Right atrium auricular region (tissue), 2 donors: Measurements from ENCODE around the gene ADD2. TPM values are rescaled to one million over a fixed set of nuclear protein-coding genes. Genes with fewer than 3 reads are reported as not detected.
"Not testable (repeated sequence)": the region's sequence is repeated elsewhere in the genome, so short reads cannot be mapped to it uniquely, and the experiment has no call there.

Experiments used
- DNase-seq: peaks from one replicate; pipeline ENCODE4 v3.0.0-alpha.2; 2019; ENCODE audit warnings: low spot score
- H3K27ac ChIP-seq, 2 donors: fragments of 200-600 bp; sonication (generic); 1 replicate in 1 of 2; 2 replicates in 1 of 2; pipeline ENCODE4 v1.5.1; 2016 to 2019
- H3K27me3 ChIP-seq, 2 donors: fragments of 200-600 bp; sonication (generic); one replicate each; pipeline versions ENCODE4 v1.5.1 to v1.6.0; 2017 to 2019
- H3K36me3 ChIP-seq: fragments of 200-600 bp; sonication (generic); one replicate; pipeline ENCODE4 v1.5.1; 2016
- H3K4me1 ChIP-seq, 2 donors: fragments of 200-600 bp; sonication (generic); one replicate each; pipeline versions ENCODE4 v1.5.1 to v1.6.0; 2017 to 2019
- H3K4me3 ChIP-seq, 2 donors: fragments of 200-600 bp; sonication (generic); 1 replicate in 1 of 2; 2 replicates in 1 of 2; pipeline ENCODE4 v1.5.1; 2017 to 2019; ENCODE audit warnings: mild to moderate bottlenecking in 1 of 2, moderate library complexity in 1 of 2
- H3K9me3 ChIP-seq, 2 donors: fragments of 200-600 bp; sonication (generic); one replicate each; pipeline ENCODE4 v1.5.1; 2019
- total RNA-seq, 2 donors: library from RNA; depleted of rRNA; stranded (reverse); fragments of >200 nt; gene quantifications; one replicate each; pipeline ENCODE4 v1.1.0, GENCODE V29; 2016
- TF ChIP-seq, protein P1 (sequence below), 2 donors: fragments of 200-600 bp; sonication (generic); IDR thresholded peaks; one replicate each; pipeline ENCODE4 v1.5.1; 2019; ENCODE audit warnings: antibody characterized with exemption in 2 of 2

The ADD2 gene
- total RNA-seq, 2 donors from 2014 or later, result 1.1 to 1.4 TPM

- DNase-seq, result no peak
- Histone ChIP-seq H3K27ac (no peak overlapping the region), H3K4me3 (no peak overlapping the region), H3K36me3 (no peaks in the 10 kb centered on the region), H3K27me3 (no peaks in the 10 kb centered on the region), H3K9me3 (no peaks in the 10 kb centered on the region), H3K4me1 (no peaks in the 10 kb centered on the region)
- TF ChIP-seq, protein P1, sequence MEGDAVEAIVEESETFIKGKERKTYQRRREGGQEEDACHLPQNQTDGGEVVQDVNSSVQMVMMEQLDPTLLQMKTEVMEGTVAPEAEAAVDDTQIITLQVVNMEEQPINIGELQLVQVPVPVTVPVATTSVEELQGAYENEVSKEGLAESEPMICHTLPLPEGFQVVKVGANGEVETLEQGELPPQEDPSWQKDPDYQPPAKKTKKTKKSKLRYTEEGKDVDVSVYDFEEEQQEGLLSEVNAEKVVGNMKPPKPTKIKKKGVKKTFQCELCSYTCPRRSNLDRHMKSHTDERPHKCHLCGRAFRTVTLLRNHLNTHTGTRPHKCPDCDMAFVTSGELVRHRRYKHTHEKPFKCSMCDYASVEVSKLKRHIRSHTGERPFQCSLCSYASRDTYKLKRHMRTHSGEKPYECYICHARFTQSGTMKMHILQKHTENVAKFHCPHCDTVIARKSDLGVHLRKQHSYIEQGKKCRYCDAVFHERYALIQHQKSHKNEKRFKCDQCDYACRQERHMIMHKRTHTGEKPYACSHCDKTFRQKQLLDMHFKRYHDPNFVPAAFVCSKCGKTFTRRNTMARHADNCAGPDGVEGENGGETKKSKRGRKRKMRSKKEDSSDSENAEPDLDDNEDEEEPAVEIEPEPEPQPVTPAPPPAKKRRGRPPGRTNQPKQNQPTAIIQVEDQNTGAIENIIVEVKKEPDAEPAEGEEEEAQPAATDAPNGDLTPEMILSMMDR (IDR thresholded peaks at IDR 0.05), result no peak
These were observed 109.5 kb downstream of the ADD2 start for GRCh38 chr2:70658476-70658875.

DNA sequence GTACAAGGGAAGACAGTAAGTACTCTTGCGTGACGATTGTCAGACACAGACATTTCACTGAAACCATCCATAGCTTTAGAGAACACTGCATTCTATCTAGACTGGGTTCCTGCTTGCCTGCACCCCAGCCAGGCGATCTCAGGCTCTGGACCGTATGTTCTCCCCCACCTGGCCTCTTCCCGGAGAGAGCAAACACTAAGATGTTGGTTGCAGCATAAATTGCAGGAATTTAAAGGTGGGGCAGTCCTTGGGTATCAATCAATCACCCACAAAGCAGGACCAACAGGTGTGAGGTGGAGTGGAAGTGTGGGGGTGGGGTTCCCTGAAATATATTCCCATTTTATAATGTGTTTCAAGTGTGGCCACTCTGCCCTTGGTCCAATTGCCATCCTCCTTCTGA lies 110.8 kb downstream of the ADD2 start:
- H3K4me3 ChIP-seq, result no peak overlapping the region

GRCh38 chr2:70656421-70657010 lies 111.5 kb downstream of the ADD2 start:
- Histone ChIP-seq H3K4me1 (no peaks in the 10 kb centered on the region), H3K9me3 (peaks cover 0 to 11% of the 10 kb centered on the region in 2 donors), H3K27me3 (no peaks in the 10 kb centered on the region), H3K4me3 (no peak overlapping the region), H3K27ac (no peak overlapping the region), H3K36me3 (no peaks in the 10 kb centered on the region)
- no peak for DNase-seq
- TF ChIP-seq, protein P1 (IDR thresholded peaks at IDR 0.05), result no peak

More for the DNA sequence above, 110.8 kb downstream of the ADD2 start:
- no peaks in the 10 kb centered on the region for H3K27me3 ChIP-seq
- no peaks in the 10 kb centered on the region for H3K4me1 ChIP-seq
- H3K9me3 ChIP-seq, result peaks cover 0 to 4% of the 10 kb centered on the region in 2 donors
- H3K36me3 ChIP-seq, result no peaks in the 10 kb centered on the region
- TF ChIP-seq, protein P1 (IDR thresholded peaks at IDR 0.05), result no peak
- no peak for DNase-seq
- no peak overlapping the region for H3K27ac ChIP-seq

DNA sequence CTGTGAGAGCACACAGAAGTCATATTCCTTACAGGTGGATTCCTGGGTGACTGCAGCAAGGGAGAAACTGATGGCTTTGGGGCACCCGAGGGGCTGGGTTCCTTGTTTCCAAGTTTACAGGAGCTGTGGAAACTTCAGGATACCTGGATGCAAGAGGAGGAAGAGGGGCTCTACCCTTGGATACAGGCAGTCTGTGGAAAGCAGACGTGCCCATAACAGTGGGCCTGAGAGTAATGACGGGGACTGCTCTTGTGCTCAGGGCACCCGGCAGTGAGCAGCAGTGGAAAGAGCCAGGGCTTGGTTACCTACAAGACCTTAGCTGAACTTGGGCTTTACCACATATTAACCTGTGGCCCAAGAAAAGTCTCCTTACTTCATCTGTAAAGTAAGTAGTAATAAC lies 112.2 kb downstream of the ADD2 start:
- DNase-seq, result no peak
- TF ChIP-seq, protein P1 (IDR thresholded peaks at IDR 0.05), result no peak
- Histone ChIP-seq H3K4me1 (no peaks in the 10 kb centered on the region), H3K27ac (no peak overlapping the region), H3K4me3 (no peak overlapping the region), H3K27me3 (no peaks in the 10 kb centered on the region), H3K9me3 (peaks cover 0 to 15% of the 10 kb centered on the region in 2 donors), H3K36me3 (no peaks in the 10 kb centered on the region)

GRCh38 chr2:70655211-70655610 lies 112.8 kb downstream of the ADD2 start:
- peaks cover 0 to 15% of the 10 kb centered on the region in 2 donors for H3K9me3 ChIP-seq
- H3K27me3 ChIP-seq, DNase-seq, H3K36me3 ChIP-seq, H3K4me3 ChIP-seq, H3K27ac ChIP-seq, H3K4me1 ChIP-seq: not testable (repeated sequence)
- TF ChIP-seq, protein P1 (IDR thresholded peaks at IDR 0.05), result peak in 1 of 2 donors; percentile 47

DNA sequence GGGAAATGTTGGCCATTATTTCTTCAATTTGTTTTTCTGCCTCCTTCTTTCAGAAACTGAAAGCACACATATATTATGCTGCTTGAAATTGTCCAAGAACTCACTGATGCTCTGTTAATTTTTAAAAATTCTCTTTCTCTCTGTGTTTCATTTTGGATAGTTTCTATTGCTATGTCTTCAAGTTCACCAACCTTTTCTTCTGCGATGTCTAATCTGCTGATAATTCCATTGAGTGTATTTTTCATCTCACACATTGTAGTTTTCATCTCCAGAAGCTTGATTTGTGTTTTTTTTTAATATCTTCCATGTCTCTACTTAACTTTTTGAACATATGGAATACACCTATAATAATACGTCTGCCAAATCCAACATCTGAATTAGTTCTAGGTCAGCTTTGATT lies 116.3 kb downstream of the ADD2 start:
- peaks cover 0 to 15% of the 10 kb centered on the region in 2 donors for H3K9me3 ChIP-seq
- H3K27me3 ChIP-seq, result no peaks in the 10 kb centered on the region
- H3K36me3 ChIP-seq, result no peaks in the 10 kb centered on the region
- H3K27ac ChIP-seq, result no peak overlapping the region
- H3K4me1 ChIP-seq, result no peaks in the 10 kb centered on the region
- H3K4me3 ChIP-seq, result no peak overlapping the region
- TF ChIP-seq, protein P1 (IDR thresholded peaks at IDR 0.05), result no peak
- no peak for DNase-seq
